BE2C (cell line): ENCODE measurements around the gene B4GALNT1.

Experiments used
- DNase-seq: peaks from one replicate; pipeline ENCODE4 v3.0.0-alpha.2; 2020
- H3K27me3 ChIP-seq: fragments of 250-450 bp; sonication (Bioruptor Pico); 2 replicates; pipeline ENCODE4 v1.5.1; 2020; ENCODE audit warnings: mild to moderate bottlenecking
- H3K36me3 ChIP-seq: fragments of 250-450 bp; sonication (Bioruptor Pico); 2 replicates; pipeline ENCODE4 v1.5.1; 2020; ENCODE audit warnings: mild to moderate bottlenecking
- H3K4me1 ChIP-seq: fragments of 250-450 bp; sonication (Bioruptor Pico); 2 replicates; pipeline ENCODE4 v1.5.1; 2020
- H3K4me3 ChIP-seq: 2 replicates; pipeline ENCODE4 v1.5.1; 2011; ENCODE audit warnings: low read depth, low read length
- H3K9me3 ChIP-seq: fragments of 250-450 bp; sonication (Bioruptor Pico); 2 replicates; pipeline ENCODE4 v1.5.1; 2020
- CTCF ChIP-seq: IDR thresholded peaks from 2 replicates; pipeline ENCODE4 v1.5.1; 2012; ENCODE audit warnings: mild to moderate bottlenecking, low read depth, low read length

B4GALNT1 gene

GRCh38 chr12:57604992-57605810 is 27.8 kb downstream of the B4GALNT1 start:
- Histone ChIP-seq H3K9me3 (no peaks in the 10 kb centered on the region), H3K36me3 (peaks cover 7% of the 10 kb centered on the region; the same call in 1 of the 2 replicates), H3K4me3 (peak overlapping the region; percentile 92), H3K4me1 (peaks cover 7% of the 10 kb centered on the region), H3K27me3 (no peaks in the 10 kb centered on the region)
- TF ChIP-seq CTCF, result no peak
- peak; percentile 49 for DNase-seq

GRCh38 chr12:57604454-57604991 is 28.5 kb downstream of the B4GALNT1 start, which contains the start of gene DTX3:
DTX3 (plus strand) TSS chr12:57604824; CDS start chr12:57606518, 1,694 bp downstream.
- Histone ChIP-seq H3K27me3 (no peaks in the 10 kb centered on the region), H3K36me3 (peaks cover 7% of the 10 kb centered on the region; the same call in 1 of the 2 replicates), H3K9me3 (no peaks in the 10 kb centered on the region), H3K4me3 (peak within 1 kb of the TSS; percentile 92), H3K4me1 (peaks cover 7% of the 10 kb centered on the region; the same call in 1 of the 2 replicates)
- TF ChIP-seq CTCF, result no peak
- peak; percentile 58 for DNase-seq

GRCh38 chr12:57603815-57604453 is 29.1 kb downstream of the B4GALNT1 start:
- Histone ChIP-seq H3K27me3 (no peaks in the 10 kb centered on the region), H3K4me1 (peaks cover 7% of the 10 kb centered on the region; the same call in 1 of the 2 replicates), H3K36me3 (peaks cover 3% of the 10 kb centered on the region; the same call in 1 of the 2 replicates), H3K9me3 (no peaks in the 10 kb centered on the region), H3K4me3 (peak overlapping the region; percentile 92)
- no peak for DNase-seq
- TF ChIP-seq CTCF, result no peak

- no peak for DNase-seq
- Histone ChIP-seq H3K27me3 (no peaks in the 10 kb centered on the region), H3K9me3 (no peaks in the 10 kb centered on the region), H3K4me3 (no peak overlapping the region), H3K4me1 (peaks cover 7% of the 10 kb centered on the region; the same call in 1 of the 2 replicates), H3K36me3 (no peaks in the 10 kb centered on the region; the same call in 1 of the 2 replicates)
- TF ChIP-seq CTCF, result no peak
Measured at GRCh38 chr12:57603324-57603723, 29.7 kb downstream of the B4GALNT1 start.

- H3K36me3 ChIP-seq, result no peaks in the 10 kb centered on the region
- peaks cover 7% of the 10 kb centered on the region; the same call in 1 of the 2 replicates for H3K4me1 ChIP-seq
Measured at GRCh38 chr12:57602544-57602943, 30.5 kb downstream of the B4GALNT1 start.

More at GRCh38 chr12:57602544-57602943, 30.5 kb downstream of the B4GALNT1 start:
- no peaks in the 10 kb centered on the region for H3K27me3 ChIP-seq
- no peak overlapping the region for H3K4me3 ChIP-seq
- TF ChIP-seq CTCF, result no peak
- DNase-seq, result no peak
- H3K9me3 ChIP-seq, result no peaks in the 10 kb centered on the region
